ENCODE results near the gene SYNGR3.

SYNGR3 gene

DNA sequence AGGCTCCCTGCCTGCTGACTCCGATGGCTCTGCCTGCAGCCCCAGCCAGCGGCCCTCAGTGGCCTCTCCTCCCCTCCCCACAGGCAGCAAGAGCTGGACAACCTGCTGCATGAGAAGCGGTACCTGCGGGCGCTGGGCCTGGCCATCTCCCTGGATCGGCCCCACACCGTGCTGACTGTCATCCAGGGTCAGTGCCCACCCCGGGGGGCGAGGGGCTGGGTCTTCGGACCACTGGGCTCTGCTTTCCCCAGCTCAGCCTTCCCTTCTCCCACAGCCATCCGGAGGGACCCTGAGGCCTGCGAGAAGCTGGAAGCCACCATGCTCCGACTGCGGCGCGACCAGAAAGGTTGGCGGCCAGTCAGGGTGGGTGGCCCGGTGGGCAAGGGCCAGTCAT lies 11.9 kb upstream of the SYNGR3 start:
- peak; percentile 64; the same call in 1 of the 2 replicates for TF ChIP-seq ZBTB7A (IDR thresholded peaks at IDR 0.05; ENCODE audit: low read depth)
- no peak for TF ChIP-seq TEAD4 (IDR thresholded peaks at IDR 0.05)

DNA sequence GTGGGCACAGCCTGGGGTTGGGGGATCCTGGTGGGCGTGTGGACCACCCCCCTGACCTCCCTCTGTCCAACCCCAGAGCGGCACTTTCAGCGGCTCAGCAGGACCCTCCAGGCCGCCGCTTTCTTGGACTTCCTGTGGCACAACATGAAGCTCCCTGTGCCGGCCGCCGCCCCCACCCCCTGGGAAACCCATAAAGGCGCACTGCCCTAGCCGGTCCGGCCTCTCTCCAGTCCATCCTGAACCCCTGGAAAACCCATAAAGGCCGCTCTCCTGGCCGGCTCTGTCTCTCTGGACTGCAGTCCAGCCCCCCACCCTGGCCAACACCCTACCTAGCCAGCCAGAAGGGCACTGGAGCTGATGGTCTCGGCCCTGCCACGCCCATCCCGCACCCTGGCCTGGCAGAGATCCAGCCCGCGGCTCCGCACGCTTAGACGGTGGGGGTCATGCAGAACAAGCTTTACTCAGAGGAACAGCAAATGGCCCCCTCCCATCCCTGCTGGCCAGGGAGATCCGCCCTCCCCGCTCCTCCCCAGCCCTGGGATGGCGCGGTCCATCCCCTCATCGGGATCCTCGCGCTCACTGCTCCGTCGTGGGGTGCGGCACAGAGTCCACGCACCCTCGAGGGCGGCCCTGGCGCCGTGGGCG lies 11.2 kb upstream of the SYNGR3 start:
- TF ChIP-seq NFIC (IDR thresholded peaks at IDR 0.05) (peak; percentile 32; the same call in 1 of the 2 replicates), TCF12 (IDR thresholded peaks at IDR 0.05; ENCODE audit: low read depth) (no peak)

DNA sequence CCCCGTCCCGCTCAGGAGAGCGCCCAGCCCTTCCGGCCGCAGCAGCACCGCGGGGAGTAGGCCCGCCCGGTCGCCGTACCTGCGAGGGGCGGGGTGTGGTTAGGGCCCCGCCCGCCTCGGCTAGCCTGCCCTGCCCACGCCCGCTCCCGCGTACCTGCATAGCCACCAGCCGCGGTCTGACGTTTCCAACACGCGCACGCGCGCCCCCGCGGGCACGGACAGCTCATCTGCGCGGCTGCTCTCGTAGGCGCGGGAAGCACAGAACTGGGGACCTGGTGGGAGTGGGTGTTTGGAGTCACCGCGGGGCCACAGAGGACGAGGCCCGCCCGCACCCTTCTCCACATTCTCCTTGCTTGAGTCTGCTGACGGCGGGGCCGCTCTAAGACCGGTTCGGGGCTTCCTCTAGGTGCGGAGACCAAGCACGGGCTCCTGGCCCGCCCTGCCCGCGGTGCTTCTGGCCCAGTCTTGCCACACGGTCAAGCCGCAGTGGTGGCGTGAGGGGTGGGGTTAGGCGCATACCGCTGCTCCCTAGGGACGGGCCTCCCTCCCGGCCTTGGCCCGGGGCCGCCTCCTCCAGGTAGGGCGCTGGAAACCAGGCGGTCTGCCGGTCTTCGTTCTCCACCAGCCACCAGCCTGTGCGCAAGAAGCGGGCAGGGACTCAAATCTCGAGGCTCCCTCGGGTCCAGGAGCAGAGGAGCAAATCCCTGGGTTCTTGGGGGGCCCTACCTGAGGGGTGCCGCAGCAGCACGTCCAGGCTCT lies 10.3 kb upstream of the SYNGR3 start:
- peak; percentile 35; the same call in 1 of the 2 replicates for TF ChIP-seq EGR1 (IDR thresholded peaks at IDR 0.05)
- TF ChIP-seq FOXM1 (IDR thresholded peaks at IDR 0.05; ENCODE audit: borderline replicate concordance, low read depth): no peak
- TF ChIP-seq TEAD4 (IDR thresholded peaks at IDR 0.05): peak; percentile 16
- no peak for TF ChIP-seq NFIC (IDR thresholded peaks at IDR 0.05)
- TF ChIP-seq YY1 (IDR thresholded peaks at IDR 0.05; ENCODE audit: low read depth): no peak
- no peak for TF ChIP-seq RAD21 (IDR thresholded peaks at IDR 0.05; ENCODE audit: low read depth)
- TF ChIP-seq CEBPB (IDR thresholded peaks at IDR 0.05): no peak
- TF ChIP-seq, protein P1, sequence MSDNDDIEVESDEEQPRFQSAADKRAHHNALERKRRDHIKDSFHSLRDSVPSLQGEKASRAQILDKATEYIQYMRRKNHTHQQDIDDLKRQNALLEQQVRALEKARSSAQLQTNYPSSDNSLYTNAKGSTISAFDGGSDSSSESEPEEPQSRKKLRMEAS (IDR thresholded peaks at IDR 0.05): peak; percentile 72; the same call in 1 of the 2 replicates
- TF ChIP-seq, protein P2, sequence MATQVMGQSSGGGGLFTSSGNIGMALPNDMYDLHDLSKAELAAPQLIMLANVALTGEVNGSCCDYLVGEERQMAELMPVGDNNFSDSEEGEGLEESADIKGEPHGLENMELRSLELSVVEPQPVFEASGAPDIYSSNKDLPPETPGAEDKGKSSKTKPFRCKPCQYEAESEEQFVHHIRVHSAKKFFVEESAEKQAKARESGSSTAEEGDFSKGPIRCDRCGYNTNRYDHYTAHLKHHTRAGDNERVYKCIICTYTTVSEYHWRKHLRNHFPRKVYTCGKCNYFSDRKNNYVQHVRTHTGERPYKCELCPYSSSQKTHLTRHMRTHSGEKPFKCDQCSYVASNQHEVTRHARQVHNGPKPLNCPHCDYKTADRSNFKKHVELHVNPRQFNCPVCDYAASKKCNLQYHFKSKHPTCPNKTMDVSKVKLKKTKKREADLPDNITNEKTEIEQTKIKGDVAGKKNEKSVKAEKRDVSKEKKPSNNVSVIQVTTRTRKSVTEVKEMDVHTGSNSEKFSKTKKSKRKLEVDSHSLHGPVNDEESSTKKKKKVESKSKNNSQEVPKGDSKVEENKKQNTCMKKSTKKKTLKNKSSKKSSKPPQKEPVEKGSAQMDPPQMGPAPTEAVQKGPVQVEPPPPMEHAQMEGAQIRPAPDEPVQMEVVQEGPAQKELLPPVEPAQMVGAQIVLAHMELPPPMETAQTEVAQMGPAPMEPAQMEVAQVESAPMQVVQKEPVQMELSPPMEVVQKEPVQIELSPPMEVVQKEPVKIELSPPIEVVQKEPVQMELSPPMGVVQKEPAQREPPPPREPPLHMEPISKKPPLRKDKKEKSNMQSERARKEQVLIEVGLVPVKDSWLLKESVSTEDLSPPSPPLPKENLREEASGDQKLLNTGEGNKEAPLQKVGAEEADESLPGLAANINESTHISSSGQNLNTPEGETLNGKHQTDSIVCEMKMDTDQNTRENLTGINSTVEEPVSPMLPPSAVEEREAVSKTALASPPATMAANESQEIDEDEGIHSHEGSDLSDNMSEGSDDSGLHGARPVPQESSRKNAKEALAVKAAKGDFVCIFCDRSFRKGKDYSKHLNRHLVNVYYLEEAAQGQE (IDR thresholded peaks at IDR 0.05; ENCODE audit: low read depth): no peak
- TF ChIP-seq ZBTB7A (IDR thresholded peaks at IDR 0.05; ENCODE audit: low read depth): no peak
- peak; percentile 54 for TF ChIP-seq CREB1 (IDR thresholded peaks at IDR 0.05; ENCODE audit: low read depth)
- TF ChIP-seq, protein P3, sequence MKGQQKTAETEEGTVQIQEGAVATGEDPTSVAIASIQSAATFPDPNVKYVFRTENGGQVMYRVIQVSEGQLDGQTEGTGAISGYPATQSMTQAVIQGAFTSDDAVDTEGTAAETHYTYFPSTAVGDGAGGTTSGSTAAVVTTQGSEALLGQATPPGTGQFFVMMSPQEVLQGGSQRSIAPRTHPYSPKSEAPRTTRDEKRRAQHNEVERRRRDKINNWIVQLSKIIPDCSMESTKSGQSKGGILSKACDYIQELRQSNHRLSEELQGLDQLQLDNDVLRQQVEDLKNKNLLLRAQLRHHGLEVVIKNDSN (IDR thresholded peaks at IDR 0.05): no peak
- TF ChIP-seq TAF1 (IDR thresholded peaks at IDR 0.05; ENCODE audit: low read depth): no peak
- TF ChIP-seq EP300 (IDR thresholded peaks at IDR 0.05; ENCODE audit: borderline replicate concordance): no peak
- TF ChIP-seq TCF12 (IDR thresholded peaks at IDR 0.05; ENCODE audit: low read depth): 0 out of 2 replicates have a peak, but pooled peaks have one; percentile 47

DNA sequence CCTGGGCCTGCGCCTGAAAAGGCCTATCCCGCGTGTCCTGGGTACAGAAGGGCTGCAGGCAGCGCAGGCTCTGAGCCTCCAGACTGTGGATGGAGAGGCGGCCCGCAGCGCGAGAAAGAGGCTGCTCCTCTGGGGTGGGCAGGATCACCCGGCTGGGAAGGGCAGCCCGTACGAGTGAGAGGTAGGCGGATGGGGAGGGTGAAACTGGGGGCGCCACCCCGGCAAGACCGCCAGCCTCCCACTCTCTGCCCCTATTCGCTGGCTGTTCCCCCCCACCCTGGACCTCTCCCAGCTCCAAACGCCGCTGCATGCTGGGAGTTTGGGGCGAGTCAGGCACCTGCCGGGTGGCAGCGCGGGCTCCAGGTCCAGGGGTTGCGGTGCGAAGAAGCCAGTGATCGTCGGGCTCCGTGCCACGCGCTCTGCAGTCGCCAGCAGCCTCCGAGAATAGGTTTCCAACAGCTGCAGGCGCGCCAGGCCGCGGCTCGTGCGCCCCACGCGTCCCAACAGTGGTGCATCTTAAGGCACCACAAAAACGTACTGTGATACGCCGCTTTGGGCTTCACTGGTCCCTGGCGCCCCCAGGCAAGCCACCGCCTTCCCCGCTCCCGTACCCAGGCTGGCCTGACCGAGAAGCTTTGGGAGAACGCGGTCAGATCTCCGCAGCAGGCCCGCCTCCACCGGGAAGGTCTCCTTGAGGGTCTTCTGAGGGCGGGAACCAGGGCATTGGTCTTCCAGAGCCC lies 9.6 kb upstream of the SYNGR3 start:
- TF ChIP-seq NFIC (IDR thresholded peaks at IDR 0.05) (no peak), CEBPB (IDR thresholded peaks at IDR 0.05) (no peak), TEAD4 (IDR thresholded peaks at IDR 0.05) (no peak), RAD21 (IDR thresholded peaks at IDR 0.05; ENCODE audit: low read depth) (no peak), TAF1 (IDR thresholded peaks at IDR 0.05; ENCODE audit: low read depth) (no peak), TCF12 (IDR thresholded peaks at IDR 0.05; ENCODE audit: low read depth) (no peak), CREB1 (IDR thresholded peaks at IDR 0.05; ENCODE audit: low read depth) (no peak), FOXM1 (IDR thresholded peaks at IDR 0.05; ENCODE audit: borderline replicate concordance, low read depth) (no peak), ZBTB7A (IDR thresholded peaks at IDR 0.05; ENCODE audit: low read depth) (no peak)
- TF ChIP-seq, protein P1 (IDR thresholded peaks at IDR 0.05): no peak
- TF ChIP-seq, protein P3 (IDR thresholded peaks at IDR 0.05): no peak

DNA sequence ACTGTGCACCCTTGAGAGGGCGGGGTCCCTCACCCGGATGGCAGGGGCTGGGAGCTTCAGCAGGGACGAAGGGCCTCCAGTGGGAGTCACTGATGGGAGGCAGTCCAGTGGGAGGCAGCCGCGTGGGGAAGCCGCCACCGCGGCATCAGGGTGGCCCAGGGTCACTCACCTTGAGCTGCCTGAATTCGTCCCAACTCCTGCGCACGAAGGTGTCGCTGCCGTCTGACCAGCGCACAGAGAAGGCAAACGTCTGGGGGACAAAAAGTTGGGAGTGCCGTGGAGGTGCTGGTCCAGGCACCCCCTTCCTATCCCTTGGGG lies 9.0 kb upstream of the SYNGR3 start:
- no peak for TF ChIP-seq YY1 (IDR thresholded peaks at IDR 0.05; ENCODE audit: low read depth)
- TF ChIP-seq FOXM1 (IDR thresholded peaks at IDR 0.05; ENCODE audit: borderline replicate concordance, low read depth): no peak
- no peak for TF ChIP-seq ZBTB7A (IDR thresholded peaks at IDR 0.05; ENCODE audit: low read depth)
- TF ChIP-seq RAD21 (IDR thresholded peaks at IDR 0.05; ENCODE audit: low read depth): no peak
- TF ChIP-seq, protein P1 (IDR thresholded peaks at IDR 0.05): no peak
- TF ChIP-seq CEBPB (IDR thresholded peaks at IDR 0.05): no peak
- TF ChIP-seq, protein P3 (IDR thresholded peaks at IDR 0.05): no peak
- TF ChIP-seq, protein P2 (IDR thresholded peaks at IDR 0.05; ENCODE audit: low read depth): no peak
- no peak for TF ChIP-seq TEAD4 (IDR thresholded peaks at IDR 0.05)
- TF ChIP-seq TAF1 (IDR thresholded peaks at IDR 0.05; ENCODE audit: low read depth): no peak
- TF ChIP-seq NFIC (IDR thresholded peaks at IDR 0.05): no peak
- no peak for TF ChIP-seq EGR1 (IDR thresholded peaks at IDR 0.05)
- TF ChIP-seq EP300 (IDR thresholded peaks at IDR 0.05; ENCODE audit: borderline replicate concordance): no peak
- no peak for TF ChIP-seq CREB1 (IDR thresholded peaks at IDR 0.05; ENCODE audit: low read depth)
- no peak for TF ChIP-seq TCF12 (IDR thresholded peaks at IDR 0.05; ENCODE audit: low read depth)
